Endothelial cell of umbilical vein (primary cell): Measurements from ENCODE around the gene WDR13. TPM values are rescaled to one million over a fixed set of nuclear protein-coding genes. Genes with fewer than 3 reads are reported as not detected.

Source experiments
- BruUV-seq: library from RNA; stranded (reverse); fragments of 400-500 nt; replicated peaks from 2 replicates; lab custom pipeline; 2021; lab: Mats Ljungman, UMichigan
- CTCF ChIA-PET: fragments of 300-600, 350-600 bp; sonication (Branson Sonifier 250); formaldehyde crosslinking; loops from one replicate; lab custom pipeline; 2021; ENCODE audit warnings: antibody characterized with exemption, inconsistent platforms; lab: Charles Lee
- POLR2A ChIA-PET: fragments of 300-600, 350-600 bp; sonication (Branson Sonifier 250); formaldehyde crosslinking; loops from one replicate; lab custom pipeline; 2021; ENCODE audit warnings: antibody characterized with exemption, inconsistent platforms; lab: Charles Lee
- DNase-seq: peaks from one replicate; pipeline ENCODE4 v3.0.0-alpha.2; 2011; ENCODE audit warnings: low read depth, low spot score
- FAIRE-seq: peaks from 2 replicates; lab custom pipeline; 2011; peaks lifted over from hg19 to GRCh38; lab: Jason Lieb, UNC
- H2AFZ ChIP-seq: 2 replicates; pipeline ENCODE4 v1.6.0; 2012; ENCODE audit warnings: low read depth, low read length, control low read depth, inconsistent platforms
- H3K27ac ChIP-seq: 2 replicates; pipeline ENCODE4 v1.5.1; 2011; ENCODE audit warnings: low read depth, mild to moderate bottlenecking, control low read depth, low read length, moderate library complexity; ENCODE audit not compliant: insufficient read depth
- H3K27me3 ChIP-seq, 2 experiments: 2 replicates each; pipeline versions ENCODE4 v1.6.0 to v1.6.1; 2011; ENCODE audit warnings: low read length in 2 of 2, mixed read lengths in 1 of 2; ENCODE audit not compliant: control insufficient read depth in 2 of 2, insufficient read depth in 2 of 2
- H3K36me3 ChIP-seq, 2 experiments: 2 replicates in 1 of 2; 3 replicates in 1 of 2; pipeline ENCODE4 v1.5.1; 2011; ENCODE audit warnings: low read length in 2 of 2, mild to moderate bottlenecking in 1 of 2, moderate library complexity in 1 of 2; ENCODE audit not compliant: control insufficient read depth in 2 of 2, insufficient read depth in 2 of 2; ENCODE audit errors: extremely low read depth in 1 of 2
- H3K4me1 ChIP-seq: 3 replicates; pipeline ENCODE4 v1.5.1; 2011; ENCODE audit warnings: mild to moderate bottlenecking, low read length; ENCODE audit not compliant: control insufficient read depth, insufficient read depth; ENCODE audit errors: extremely low read depth
- H3K4me2 ChIP-seq: 2 replicates; pipeline ENCODE4 v1.6.1; 2011; ENCODE audit warnings: low read length, control low read depth, mixed read lengths; ENCODE audit not compliant: insufficient read depth
- H3K4me3 ChIP-seq, 3 experiments: fragments of 200-600 bp in 1 of 3; sonication (generic), shearing (Covaris generic) in 1 of 3; replicated peaks in 1 of 3; 2 replicates each; pipeline ENCODE4 v1.5.1; 2011 to 2016; ENCODE audit warnings: control low read depth in 3 of 3, low read length in 3 of 3, mild to moderate bottlenecking in 2 of 3, inconsistent platforms in 1 of 3, low read depth in 1 of 3, moderate library complexity in 1 of 3; ENCODE audit not compliant: insufficient read depth in 1 of 3
- H3K79me2 ChIP-seq: 2 replicates; pipeline ENCODE4 v1.6.0; 2012; ENCODE audit warnings: low read length, inconsistent platforms; ENCODE audit not compliant: control insufficient read depth, insufficient read depth
- H3K9ac ChIP-seq: replicated peaks from 2 replicates; pipeline ENCODE3; 2011; ENCODE audit warnings: low read length, control low read depth; ENCODE audit not compliant: insufficient read depth; ENCODE audit errors: extremely low read depth
- H3K9me1 ChIP-seq: replicated peaks from 3 replicates; pipeline ENCODE4 v1.6.0; 2011; ENCODE audit warnings: mild to moderate bottlenecking, low read length; ENCODE audit not compliant: control insufficient read depth, insufficient read depth; ENCODE audit errors: extremely low read depth
- H3K9me3 ChIP-seq: replicated peaks from 2 replicates; pipeline ENCODE4 v1.5.1; 2012; ENCODE audit warnings: low read length, inconsistent platforms; ENCODE audit not compliant: control insufficient read depth, insufficient read depth
- H4K20me1 ChIP-seq: replicated peaks from 2 replicates; pipeline ENCODE3; 2011; ENCODE audit warnings: mild to moderate bottlenecking, low read length; ENCODE audit not compliant: control insufficient read depth, insufficient read depth; ENCODE audit errors: extremely low read depth
- EZH2 ChIP-seq: IDR thresholded peaks from 2 replicates; pipeline ENCODE4 v1.6.1; 2012; ENCODE audit warnings: borderline replicate concordance, low read depth, mild to moderate bottlenecking, moderate library complexity, low read length, inconsistent platforms; ENCODE audit not compliant: severe bottlenecking
- FOS ChIP-seq: IDR thresholded peaks from 2 replicates; pipeline ENCODE4 v1.6.1; 2011; ENCODE audit warnings: mild to moderate bottlenecking, low read length, moderate library complexity, borderline replicate concordance; ENCODE audit not compliant: insufficient read depth
- GATA2 ChIP-seq: IDR thresholded peaks from 2 replicates; pipeline ENCODE4 v1.7.0; 2011; ENCODE audit warnings: low read depth, mild to moderate bottlenecking, moderate library complexity, mixed read lengths, low read length; ENCODE audit not compliant: insufficient read length, insufficient read depth
- JUN ChIP-seq: IDR thresholded peaks from 2 replicates; pipeline ENCODE4 v1.6.1; 2011; ENCODE audit warnings: borderline replicate concordance, low read depth; ENCODE audit not compliant: insufficient read length, insufficient read depth
- MYC ChIP-seq: IDR thresholded peaks from one replicate; pipeline ENCODE4 v1.6.1; 2011; ENCODE audit warnings: mild to moderate bottlenecking, low read depth, low read length
- POLR2A ChIP-seq: IDR thresholded peaks from 2 replicates; pipeline ENCODE4 v1.6.1; 2012; ENCODE audit warnings: low read depth, mild to moderate bottlenecking, control low read depth, low read length
- POLR2AphosphoS5 ChIP-seq: IDR thresholded peaks from 2 replicates; pipeline ENCODE4 v1.6.1; 2012; ENCODE audit warnings: low read depth, mild to moderate bottlenecking, control low read depth, low read length, moderate library complexity; ENCODE audit not compliant: insufficient read depth
- dilution Hi-C: fragments of 300-500 bp; cut with MboI; formaldehyde crosslinking; loops from one replicate; pipeline ENCODE4 v1.15.0; 2019; ENCODE audit warnings: low sequenced_read_pairs; ENCODE audit not compliant: extremely low pct_ligation_motif_present
- intact Hi-C: fragments of 100-400 bp; cut with micrococcal nuclease; formaldehyde crosslinking; loops from one replicate; pipeline ENCODE4 v1.10.0; 2022
- polyA plus RNA-seq, 4 experiments: library from polyadenylated mRNA; depleted of rRNA in 3 of 4; stranded (reverse) in 3 of 4; unstranded in 1 of 4; fragments of >200 nt; gene quantifications; 2 replicates each; pipeline versions ENCODE4 v1.2.1 to v1.2.3, GENCODE V29; 2011 to 2012; ENCODE audit warnings: missing spikeins in 1 of 4
- total RNA-seq: library from RNA; stranded (reverse); gene quantifications from 2 replicates; pipeline ENCODE4 v1.2.3, GENCODE V29; 2021
- TF ChIP-seq, protein P1 (sequence below): IDR thresholded peaks from 2 replicates; pipeline ENCODE4 v1.6.1; 2011; ENCODE audit not compliant: insufficient read depth, insufficient read length
- TF ChIP-seq, protein P2 (sequence below), 2 donors: IDR thresholded peaks; 1 replicate in 1 of 2; 2 replicates in 1 of 2; pipeline ENCODE4 v1.5.1; 2011; ENCODE audit warnings: low read length in 2 of 2, mild to moderate bottlenecking in 2 of 2, moderate library complexity in 2 of 2, control low read depth in 1 of 2, inconsistent platforms in 1 of 2, low read depth in 1 of 2; ENCODE audit not compliant: insufficient read depth in 1 of 2; ENCODE audit errors: extremely low read depth in 1 of 2

WDR13 gene
- total and polyA plus RNA-seq, 2 donors (not counting 3 experiments of a cell fraction or from before 2014, with no cell fraction given): 85.0 to 169 TPM

GRCh38 chrX:48560681-48561080, 36.6 kb upstream of the WDR13 start:
- FAIRE-seq: no peak
- no peak overlapping the region for H3K27ac ChIP-seq
- no peaks in the 10 kb centered on the region for H3K9me3 ChIP-seq
- peaks cover 2% of the 10 kb centered on the region for H3K4me1 ChIP-seq
- no peak overlapping the region for H3K9ac ChIP-seq
- H3K9me1 ChIP-seq: no peaks in the 10 kb centered on the region
- ChIA-PET POLR2A (no interaction called here), CTCF (no interaction called here)
- DNase-seq: no peak
- dilution Hi-C loops (no loop called here), intact Hi-C loops (no loop called here)
- no peak for TF ChIP-seq POLR2AphosphoS5
- no peak for TF ChIP-seq JUN
- no peak for TF ChIP-seq FOS
- TF ChIP-seq EZH2: no peak
- no peak for TF ChIP-seq GATA2
- no peak for TF ChIP-seq POLR2A
- TF ChIP-seq, protein P1, sequence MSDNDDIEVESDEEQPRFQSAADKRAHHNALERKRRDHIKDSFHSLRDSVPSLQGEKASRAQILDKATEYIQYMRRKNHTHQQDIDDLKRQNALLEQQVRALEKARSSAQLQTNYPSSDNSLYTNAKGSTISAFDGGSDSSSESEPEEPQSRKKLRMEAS: no peak
- no peak for TF ChIP-seq MYC
- TF ChIP-seq, protein P2, sequence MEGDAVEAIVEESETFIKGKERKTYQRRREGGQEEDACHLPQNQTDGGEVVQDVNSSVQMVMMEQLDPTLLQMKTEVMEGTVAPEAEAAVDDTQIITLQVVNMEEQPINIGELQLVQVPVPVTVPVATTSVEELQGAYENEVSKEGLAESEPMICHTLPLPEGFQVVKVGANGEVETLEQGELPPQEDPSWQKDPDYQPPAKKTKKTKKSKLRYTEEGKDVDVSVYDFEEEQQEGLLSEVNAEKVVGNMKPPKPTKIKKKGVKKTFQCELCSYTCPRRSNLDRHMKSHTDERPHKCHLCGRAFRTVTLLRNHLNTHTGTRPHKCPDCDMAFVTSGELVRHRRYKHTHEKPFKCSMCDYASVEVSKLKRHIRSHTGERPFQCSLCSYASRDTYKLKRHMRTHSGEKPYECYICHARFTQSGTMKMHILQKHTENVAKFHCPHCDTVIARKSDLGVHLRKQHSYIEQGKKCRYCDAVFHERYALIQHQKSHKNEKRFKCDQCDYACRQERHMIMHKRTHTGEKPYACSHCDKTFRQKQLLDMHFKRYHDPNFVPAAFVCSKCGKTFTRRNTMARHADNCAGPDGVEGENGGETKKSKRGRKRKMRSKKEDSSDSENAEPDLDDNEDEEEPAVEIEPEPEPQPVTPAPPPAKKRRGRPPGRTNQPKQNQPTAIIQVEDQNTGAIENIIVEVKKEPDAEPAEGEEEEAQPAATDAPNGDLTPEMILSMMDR (IDR thresholded peaks at IDR 0.05; ENCODE audit: extremely low read depth in 1 of 2, insufficient read depth in 1 of 2, low read depth in 1 of 2, low read length in 2 of 2): no peak
- TSS peak; percentile 18 for BruUV-seq
- no peak overlapping the region for H3K4me2 ChIP-seq
- no peak overlapping the region for H3K4me3 ChIP-seq
- H3K36me3 ChIP-seq: peaks cover 0 to 7% of the 10 kb centered on the region in 2 experiments
- H2AFZ ChIP-seq: no peak overlapping the region
- no peaks in the 10 kb centered on the region for H4K20me1 ChIP-seq
- H3K27me3 ChIP-seq: no peaks in the 10 kb centered on the region
- H3K79me2 ChIP-seq: no peaks in the 10 kb centered on the region
